ENCODE results near the gene RAD51B. TPM values are rescaled to one million over a fixed set of nuclear protein-coding genes. Genes with fewer than 3 reads are reported as not detected.

The RAD51B gene
- total RNA-seq, 1 experiment from 2014 or later, result 14.2 TPM

- POLR2A ChIA-PET, result no interaction called here
- H3K4me3 Mint-ChIP-seq, result 0 out of 2 replicates have a peak overlapping the region, but pooled peaks have one; percentile 7
Measured at GRCh38 chr14:67942080-67942710, 122.6 kb downstream of the RAD51B start.

GRCh38 chr14:67943947-67944346 lies 124.4 kb downstream of the RAD51B start:
- Mint-ChIP-seq H3K36me3 (peaks cover 1% of the 10 kb centered on the region), H3K9me3 (peaks cover 1% of the 10 kb centered on the region), H3K4me3 (no peak overlapping the region), H3K27me3 (ENCODE audit: low read depth) (no peaks in the 10 kb centered on the region), H3K4me1 (peaks cover 50% of the 10 kb centered on the region), H3K27ac (no peak overlapping the region)
- TF ChIP-seq USF2 (CRISPR knock-in tag; IDR thresholded peaks at IDR 0.05) (no peak), CTCF (IDR thresholded peaks at IDR 0.05) (peak; percentile 60)
- CTCF ChIA-PET, result interaction anchor here (0.6 to 3.0 kb wide), 15 partner anchors 10 to 876 kb away, joined by 3 to 11 read pairs (median 4); no protein-coding TSS in a partner anchor
- ATAC-seq (peak; percentile 63; the same call in 1 of the 2 replicates), DNase-seq (ENCODE audit: low spot score) (peak; percentile 61)
- POLR2A ChIA-PET, result no interaction called here

More at GRCh38 chr14:67942080-67942710, 122.6 kb downstream of the RAD51B start:
- CTCF ChIA-PET, result interaction anchor here (0.9 to 1.5 kb wide), 5 partner anchors 8 to 309 kb away, joined by 3 to 6 read pairs (median 4); no protein-coding TSS in a partner anchor
- H3K27me3 Mint-ChIP-seq (ENCODE audit: low read depth), result no peaks in the 10 kb centered on the region
- ATAC-seq (no peak), DNase-seq (ENCODE audit: low spot score) (no peak)
- H3K27ac Mint-ChIP-seq, result peak overlapping the region; percentile 97
- peaks cover 68% of the 10 kb centered on the region for H3K4me1 Mint-ChIP-seq
- H3K9me3 Mint-ChIP-seq, result no peaks in the 10 kb centered on the region
- no peak for TF ChIP-seq ATF1 (CRISPR knock-in tag; IDR thresholded peaks at IDR 0.05)
- TF ChIP-seq ARID4B (CRISPR knock-in tag; IDR thresholded peaks at IDR 0.05; ENCODE audit: borderline replicate concordance), result no peak
- TF ChIP-seq ZBTB21 (CRISPR knock-in tag; IDR thresholded peaks at IDR 0.05; ENCODE audit: borderline replicate concordance), result no peak
- no peak for TF ChIP-seq ATF3 (CRISPR knock-in tag; conservative IDR thresholded peaks at IDR 0.05)
- no peak for TF ChIP-seq ZNF396 (CRISPR knock-in tag; IDR thresholded peaks at IDR 0.05; ENCODE audit: borderline replicate concordance)
- no peak for TF ChIP-seq ZNF219 (CRISPR knock-in tag; IDR thresholded peaks at IDR 0.05; ENCODE audit: borderline replicate concordance)
- TF ChIP-seq CBFB (CRISPR knock-in tag; IDR thresholded peaks at IDR 0.05; ENCODE audit: low read depth), result no peak
- TF ChIP-seq CDX4 (CRISPR knock-in tag; IDR thresholded peaks at IDR 0.05; ENCODE audit: borderline replicate concordance), result no peak
- no peak for TF ChIP-seq SOX15 (CRISPR knock-in tag; IDR thresholded peaks at IDR 0.05)
- H3K36me3 Mint-ChIP-seq, result no peaks in the 10 kb centered on the region

- DNase-seq (ENCODE audit: low spot score), result no peak
- Mint-ChIP-seq H3K36me3 (peaks cover 8% of the 10 kb centered on the region), H3K27ac (no peak overlapping the region), H3K9me3 (peaks cover 8% of the 10 kb centered on the region), H3K4me1 (peaks cover 43% of the 10 kb centered on the region), H3K4me3 (no peak overlapping the region), H3K27me3 (ENCODE audit: low read depth) (no peaks in the 10 kb centered on the region)
- no peak for ATAC-seq
- ChIA-PET CTCF (interaction anchor here (0.6 to 3.0 kb wide), 15 partner anchors 11 to 875 kb away, joined by 3 to 11 read pairs (median 4); no protein-coding TSS in a partner anchor), POLR2A (interaction anchor here (0.5 kb wide), 1 partner anchor 42 kb away, joined by 3 read pairs; no protein-coding TSS in a partner anchor)
- no peak for TF ChIP-seq AFF4 (CRISPR knock-in tag; IDR thresholded peaks at IDR 0.05; ENCODE audit: borderline replicate concordance)
- no peak for TF ChIP-seq USF2 (CRISPR knock-in tag; IDR thresholded peaks at IDR 0.05)
- no peak for TF ChIP-seq RELA (CRISPR knock-in tag; IDR thresholded peaks at IDR 0.05; ENCODE audit: borderline replicate concordance)
- no peak for TF ChIP-seq CTCF (IDR thresholded peaks at IDR 0.05)
Measured at GRCh38 chr14:67944605-67945004, 125.0 kb downstream of the RAD51B start.
